ENCODE results near the gene HSDL1. TPM values are rescaled to one million over a fixed set of nuclear protein-coding genes. Genes with fewer than 3 reads are reported as not detected.

The HSDL1 gene
- total RNA-seq = 30.8 and 40.2 TPM in 2 replicates
- 21.4 TPM for total RNA-seq (2013)
- polyA plus RNA-seq = 12.4 and 16.4 TPM in 2 replicates
- 6.4 and 7.3 TPM in 2 replicates for polyA minus RNA-seq

- WGBS (ENCODE audit: insufficient coverage) = under 1% methylated on average over 81 of the region's 89 CpGs
- Mint-ChIP-seq H3K4me3 (peak within 1 kb of the TSS; percentile 96), H3K27me3 (peaks cover 16% of the 10 kb centered on the region), H3K27ac (peak within 1 kb of the TSS; percentile 91), H3K9me3 (ENCODE audit: insufficient read depth) (no peaks in the 10 kb centered on the region), H3K4me1 (peaks cover 14% of the 10 kb centered on the region)
- TF ChIP-seq EZH2 (IDR thresholded peaks at IDR 0.05; ENCODE audit: borderline replicate concordance, insufficient read depth, low read depth, low read length, poor library complexity, severe bottlenecking) (no peak), CTCF (IDR thresholded peaks at IDR 0.05) (no peak)
- POLR2A ChIA-PET = interaction anchor here (0.9 to 1.3 kb wide), 2 partner anchors 28 to 42 kb away, joined by 3 to 5 read pairs; partner anchors contain the start of genes MBTPS1 and TAF1C
- DNase-seq (peak; percentile 96), ATAC-seq (ENCODE audit: low read depth) (peak; percentile 88)
- intact Hi-C loops (cut with micrococcal nuclease) = loop anchor here (1.0 to 5.0 kb wide), 6 partner anchors 29 to 882 kb away; partner anchors contain the start of genes HSBP1, KIAA0513, MBTPS1 and MLYCD
- Histone ChIP-seq H3K4me3 (ENCODE audit: control extremely low read depth in 1 of 5, extremely low read depth in 1 of 5, insufficient read depth in 1 of 5, low read depth in 2 of 5, low read length in 4 of 5) (peak within 1 kb of the TSS; percentile 46 to 80 (median 75)), H3K4me2 (replicated peaks; ENCODE audit: low read depth, low read length, poor library complexity, severe bottlenecking) (peak within 1 kb of the TSS; percentile 79), H4K20me1 (ENCODE audit: control insufficient read depth, insufficient read depth, low read length, poor library complexity, severe bottlenecking) (no peaks in the 10 kb centered on the region), H3K79me2 (ENCODE audit: control insufficient read depth, insufficient read depth, low read length) (peaks cover 42% of the 10 kb centered on the region), H3K9me3 (ENCODE audit: control extremely low read depth in 1 of 3, control insufficient read depth in 2 of 3, insufficient read depth in 1 of 3, low read length in 2 of 3) (no peaks in the 10 kb centered on the region), H3K9ac (ENCODE audit: low read length) (peak within 1 kb of the TSS; percentile 85), H2AFZ (ENCODE audit: insufficient read depth, low read depth, low read length, poor library complexity, severe bottlenecking) (peak within 1 kb of the TSS; percentile 87), H3K4me1 (ENCODE audit: control insufficient read depth in 2 of 2, insufficient read depth in 2 of 2, low read length in 2 of 2) (peaks cover 3 to 14% of the 10 kb centered on the region in 2 donors), H3K27me3 (replicated peaks in 1 of 4; ENCODE audit: control extremely low read depth in 1 of 4, control insufficient read depth in 3 of 4, insufficient read depth in 4 of 4, low read length in 3 of 4) (peaks cover 0 to 2% (median 0%) of the 10 kb centered on the region in 4 experiments), H3K36me3 (replicated peaks in 1 of 2; ENCODE audit: control extremely low read depth in 1 of 2, control insufficient read depth in 1 of 2, extremely low read depth in 1 of 2, insufficient read depth in 2 of 2, low read length in 1 of 2) (no peaks in the 10 kb centered on the region), H3K27ac (ENCODE audit: low read length in 2 of 2) (peak within 1 kb of the TSS; percentile 34 to 86)
- CTCF ChIA-PET = interaction anchor here (1.3 to 1.5 kb wide), 3 partner anchors 28 to 42 kb away, joined by 4 to 8 read pairs (median 7); partner anchors contain the start of genes MBTPS1 and TAF1C
Observed at GRCh38 chr16:84144859-84145639, at the start of gene HSDL1, which contains the start of gene DNAAF1. TSS of gene HSDL1 (minus strand) at chr16:84145177. CDS start at chr16:84131321, 13,856 bp downstream. TSS of gene DNAAF1 (plus strand) at chr16:84145308. CDS start at chr16:84145441, 133 bp downstream.

Measured in B cell (primary cell).